ENCODE measurements around the gene HS2ST1.

The HS2ST1 gene

GRCh38 chr1:87074001-87074795 is 159.8 kb downstream of the HS2ST1 start:
- DNase-seq, result no peak

GRCh38 chr1:87077959-87078639 is 163.7 kb downstream of the HS2ST1 start:
- no peak for DNase-seq

GRCh38 chr1:87084244-87084836 is 169.9 kb downstream of the HS2ST1 start:
- peak in 1 of 2 donors; percentile 49 for DNase-seq

- DNase-seq, result no peak
Measured at GRCh38 chr1:87086120-87086519, 171.7 kb downstream of the HS2ST1 start.

GRCh38 chr1:87089070-87089736 is 174.8 kb downstream of the HS2ST1 start:
- DNase-seq, result no peak

- no peak for DNase-seq
Measured at GRCh38 chr1:87089823-87090222, 175.4 kb downstream of the HS2ST1 start.

GRCh38 chr1:87091425-87091824 is 177.0 kb downstream of the HS2ST1 start:
- no peak for DNase-seq

- no peak for DNase-seq
Measured at GRCh38 chr1:87092846-87093245, 178.4 kb downstream of the HS2ST1 start.

- no peak for DNase-seq
Measured at GRCh38 chr1:87093286-87093685, 178.9 kb downstream of the HS2ST1 start.

GRCh38 chr1:87094238-87094637 is 179.8 kb downstream of the HS2ST1 start:
- no peak for DNase-seq

GRCh38 chr1:87100271-87100670 is 185.8 kb downstream of the HS2ST1 start:
- no peak for DNase-seq

GRCh38 chr1:87103074-87103473 is 188.6 kb downstream of the HS2ST1 start:
- DNase-seq, result no peak

GRCh38 chr1:87104140-87104539 is 189.7 kb downstream of the HS2ST1 start:
- no peak for DNase-seq

- DNase-seq, result no peak
Measured at GRCh38 chr1:87104945-87105344, 190.5 kb downstream of the HS2ST1 start.

GRCh38 chr1:87106144-87106543 is 191.7 kb downstream of the HS2ST1 start:
- DNase-seq, result no peak

GRCh38 chr1:87106867-87107266 is 192.4 kb downstream of the HS2ST1 start:
- no peak for DNase-seq

- no peak for DNase-seq
Measured at GRCh38 chr1:87108228-87108627, 193.8 kb downstream of the HS2ST1 start.

GRCh38 chr1:87108814-87109411 is 194.5 kb downstream of the HS2ST1 start:
- DNase-seq, result no peak

GRCh38 chr1:87111659-87112371 is 197.4 kb downstream of the HS2ST1 start:
- DNase-seq, result no peak

- DNase-seq, result no peak
Measured at GRCh38 chr1:87113313-87113712, 198.9 kb downstream of the HS2ST1 start.

- no peak for DNase-seq
Measured at GRCh38 chr1:87115317-87115890, 201.0 kb downstream of the HS2ST1 start.

GRCh38 chr1:87115891-87116290 is 201.5 kb downstream of the HS2ST1 start:
- no peak for DNase-seq
